Fibroblast of peridontal ligament (primary cell): Measurements from ENCODE around the gene EGFR.
"Not testable (repeated sequence)": the region's sequence is repeated elsewhere in the genome, so short reads cannot be mapped to it uniquely, and the experiment has no call there.

Source experiments
- DNase-seq: peaks from one replicate; pipeline ENCODE4 v3.0.0-alpha.2; 2010; ENCODE audit errors: extremely low read depth

Gene EGFR

DNA sequence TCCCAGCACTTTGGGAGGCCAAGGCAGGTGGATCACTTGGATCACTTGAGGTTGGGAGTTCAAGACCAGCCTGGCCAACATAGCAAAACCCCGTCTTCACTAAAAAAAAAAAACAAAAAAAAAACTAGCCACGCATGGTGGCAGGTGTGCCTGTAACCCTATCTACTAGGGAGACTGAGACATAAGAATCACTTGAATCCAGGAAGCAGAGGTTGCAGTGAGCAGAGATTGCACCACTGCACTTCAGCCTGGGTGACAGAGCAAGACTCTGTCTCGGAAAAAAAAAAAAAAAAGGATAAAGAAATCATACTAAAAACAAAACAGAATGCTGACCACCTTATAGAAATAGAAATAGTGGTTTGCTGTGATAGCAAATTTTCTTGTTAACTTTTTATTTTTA, 16.6 kb downstream of the EGFR start:
- not testable (repeated sequence) for DNase-seq

DNA sequence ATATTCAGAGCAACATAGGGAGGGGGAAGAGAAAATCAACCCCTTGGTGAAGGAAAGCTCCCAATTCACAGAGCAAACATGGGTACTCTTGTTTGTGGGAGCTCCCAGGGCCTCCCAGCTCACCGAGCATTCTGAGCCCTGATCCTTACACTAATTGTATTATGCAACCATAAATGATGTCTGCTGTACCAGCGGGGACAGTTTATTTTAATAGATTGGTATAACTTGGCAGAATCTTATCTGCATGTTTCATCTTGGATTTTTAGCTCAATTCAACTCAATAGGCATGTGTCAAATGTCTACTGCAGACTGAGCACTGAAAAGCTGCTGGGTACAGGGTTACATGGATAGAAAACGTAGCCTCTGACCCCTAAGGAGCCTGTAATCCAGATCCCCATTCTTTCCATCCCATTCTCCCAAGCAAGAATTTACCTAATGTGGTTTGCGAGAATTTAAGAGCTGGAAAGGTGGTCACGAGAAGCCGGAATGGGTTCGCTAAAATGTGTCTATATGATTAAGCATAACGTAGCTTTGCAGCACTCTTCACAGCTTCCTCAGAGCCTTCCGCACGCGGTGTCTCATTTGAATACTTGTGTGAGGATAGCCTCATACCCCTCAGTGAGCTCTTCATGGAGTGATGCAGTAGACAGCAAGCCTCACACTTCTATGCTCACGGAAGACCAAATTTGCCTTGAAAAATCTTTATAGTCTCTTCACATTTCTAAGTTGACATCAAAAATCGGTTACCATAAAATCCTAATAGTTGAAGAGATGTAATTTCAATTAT, 18.3 kb downstream of the EGFR start:
- no peak for DNase-seq

DNA sequence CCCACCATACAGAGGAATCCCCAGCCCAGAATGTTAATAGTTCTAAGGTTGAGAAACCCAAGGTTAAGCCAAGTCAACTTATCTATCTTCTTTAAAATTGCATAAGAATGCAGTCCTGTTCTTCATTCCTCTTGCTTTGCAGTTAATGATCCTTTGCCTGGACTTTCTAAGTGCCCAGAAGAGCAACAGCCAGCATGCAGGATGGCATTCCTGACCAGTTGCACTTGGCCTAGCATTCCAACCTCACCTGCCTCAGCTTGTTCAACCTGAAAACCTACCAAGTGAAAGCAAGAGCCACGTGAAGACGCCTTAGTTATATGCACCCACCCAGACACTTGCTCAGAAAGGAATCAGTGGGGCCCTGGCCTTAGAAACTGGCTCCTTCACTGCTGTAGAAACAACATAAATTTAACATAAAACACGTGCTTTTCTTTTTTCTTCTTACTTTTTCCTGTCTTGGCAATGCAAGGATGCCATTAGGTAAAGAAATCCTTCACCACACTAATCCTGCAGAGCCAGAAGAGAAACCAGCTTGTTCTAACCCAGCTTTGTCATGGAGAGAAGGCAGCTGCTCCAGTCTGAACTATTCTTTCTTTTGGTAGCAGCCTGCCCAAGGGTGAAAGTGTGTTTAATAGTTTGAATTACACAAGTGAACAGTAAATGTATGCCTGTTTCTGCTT, 25.0 kb downstream of the EGFR start:
- DNase-seq, result no peak

DNA sequence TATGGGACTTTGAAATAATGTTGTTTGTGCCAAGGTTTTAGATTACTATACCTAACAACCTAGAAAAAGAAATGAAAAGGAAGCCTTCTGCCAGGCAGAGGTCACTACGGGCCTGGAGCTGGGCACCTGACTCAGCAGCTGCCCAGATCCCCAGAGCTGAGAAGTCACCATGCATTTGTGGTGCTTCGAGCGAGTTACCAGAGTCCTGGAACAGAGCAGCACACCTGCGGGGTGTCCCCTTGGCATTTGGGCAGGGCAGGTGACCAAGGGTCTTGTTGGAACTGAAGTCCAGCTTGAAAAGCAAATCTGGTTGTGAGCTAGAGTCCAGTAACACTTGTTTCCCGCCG, 25.5 kb downstream of the EGFR start:
- DNase-seq, result no peak

DNA sequence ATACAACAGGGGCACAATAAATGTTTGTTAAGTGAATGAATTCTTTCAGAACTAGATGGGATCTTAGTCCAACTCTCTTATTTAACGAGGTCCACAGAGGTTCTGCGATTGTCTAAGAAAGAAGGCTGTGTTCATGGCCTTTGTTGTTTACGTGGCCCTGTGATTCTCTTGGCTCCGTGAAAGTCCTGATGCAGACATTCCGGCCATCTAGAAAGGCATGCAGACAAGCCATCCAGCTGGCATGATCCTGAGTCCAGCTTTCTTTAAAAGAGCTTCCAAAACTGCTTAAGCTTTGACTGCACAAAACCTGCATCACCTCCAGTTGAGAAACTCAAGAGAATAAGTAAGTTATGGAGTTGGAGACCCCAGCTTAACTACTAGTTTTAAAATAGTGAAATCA, 26.0 kb downstream of the EGFR start:
- peak; percentile 48 for DNase-seq

DNA sequence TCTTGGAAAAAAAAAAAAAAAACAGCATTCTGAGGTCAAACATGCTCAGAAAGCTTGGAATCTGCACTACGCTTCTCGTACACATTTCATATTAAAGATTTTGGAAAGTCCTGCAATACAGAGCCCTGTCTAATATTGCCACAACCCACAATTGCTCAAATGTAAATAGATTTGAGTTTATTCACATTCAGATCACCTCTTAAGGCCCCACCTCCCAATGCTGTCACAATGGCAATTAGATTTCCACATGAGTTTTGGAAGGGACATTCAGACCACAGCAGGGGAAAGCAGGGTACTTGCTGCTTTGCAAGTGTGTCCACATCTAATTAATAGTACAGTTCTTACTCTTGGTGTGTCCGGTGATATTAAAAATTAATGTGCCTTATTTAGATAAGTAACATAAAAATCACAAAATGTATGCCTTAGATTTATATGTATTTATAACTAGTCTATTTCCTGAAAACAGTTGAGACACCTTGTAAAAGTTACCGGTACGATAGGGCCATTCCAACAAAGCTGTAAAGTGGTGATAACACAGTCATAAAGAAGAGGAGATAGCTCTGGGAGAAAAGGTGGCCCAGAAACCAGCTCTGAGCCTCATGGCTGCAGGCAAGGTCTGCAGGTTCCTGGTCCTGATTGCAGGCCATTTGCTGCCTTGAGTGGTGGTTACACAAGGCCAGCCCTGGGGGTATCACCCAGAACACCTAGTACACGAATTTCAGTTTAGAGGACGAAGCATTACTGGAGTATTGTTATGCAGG, 27.9 kb downstream of the EGFR start:
- no peak for DNase-seq

DNA sequence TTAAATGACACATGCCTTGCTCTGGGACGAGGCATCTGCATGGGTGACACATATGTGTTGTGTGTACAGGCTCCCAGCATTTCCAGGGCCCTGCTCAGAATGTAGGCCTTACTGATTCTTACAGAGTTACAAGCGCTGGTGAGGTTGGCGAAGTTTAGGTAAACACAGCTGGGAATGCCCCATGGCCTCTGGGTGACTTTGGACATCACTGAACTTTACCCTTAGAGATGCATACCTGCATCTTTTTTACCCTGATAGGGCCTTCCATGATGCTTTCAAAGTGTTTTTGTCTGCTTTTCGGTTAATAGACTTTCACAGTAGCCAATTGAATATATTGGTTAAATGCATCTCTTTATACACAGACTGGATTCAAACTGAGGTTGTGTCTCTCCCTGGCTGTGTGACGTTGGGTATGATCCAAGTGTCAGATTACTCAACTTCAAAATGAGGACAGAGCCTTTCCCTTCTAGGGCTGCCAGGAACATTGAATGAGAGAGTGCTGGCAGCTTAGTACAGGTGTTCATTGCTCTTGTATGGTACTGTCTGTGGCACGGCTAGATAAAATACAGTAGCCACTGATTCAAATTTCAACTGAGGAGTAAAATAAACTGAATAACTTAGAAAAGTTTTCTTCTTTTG, 29.5 kb downstream of the EGFR start:
- no peak for DNase-seq

DNA sequence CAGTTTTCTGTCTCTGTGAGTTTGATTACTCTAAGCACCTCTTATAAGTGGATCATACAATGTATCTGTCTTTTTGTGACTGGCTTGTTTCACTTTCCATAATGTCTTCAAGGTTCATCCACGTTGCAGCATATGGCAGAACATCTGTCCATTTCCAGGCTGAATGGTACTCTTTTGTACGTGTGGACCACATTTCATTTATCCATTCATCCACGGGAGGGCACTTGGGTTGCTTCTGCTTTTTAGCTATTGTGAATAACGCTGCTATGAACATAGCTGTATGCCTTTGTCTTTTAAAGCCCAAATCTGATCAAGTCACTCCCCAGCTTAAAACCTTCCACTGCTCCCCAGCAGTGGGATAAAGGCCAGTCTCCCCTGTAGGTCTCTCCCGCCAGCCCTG, 31.5 kb downstream of the EGFR start:
- DNase-seq, result peak; percentile 48

DNA sequence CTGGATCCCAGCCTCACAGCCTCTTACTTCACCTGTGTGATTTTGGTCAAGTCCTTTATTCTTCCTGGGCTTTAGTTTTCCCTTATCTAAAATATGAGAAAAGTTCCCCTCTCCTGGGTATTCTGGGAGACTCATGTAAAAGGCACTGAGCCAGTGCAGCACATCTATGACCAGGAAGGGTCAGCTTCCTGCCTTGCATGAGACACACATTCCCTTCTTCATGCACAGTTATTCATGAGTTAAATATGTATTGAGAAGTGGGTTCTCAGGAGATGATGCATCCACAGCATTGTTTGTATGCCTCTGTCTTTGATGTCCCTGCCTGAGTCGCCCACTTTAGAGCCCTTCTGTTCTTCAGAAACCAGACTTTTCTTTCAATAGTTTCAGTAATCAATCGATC, 33.3 kb downstream of the EGFR start:
- DNase-seq, result peak; percentile 66

DNA sequence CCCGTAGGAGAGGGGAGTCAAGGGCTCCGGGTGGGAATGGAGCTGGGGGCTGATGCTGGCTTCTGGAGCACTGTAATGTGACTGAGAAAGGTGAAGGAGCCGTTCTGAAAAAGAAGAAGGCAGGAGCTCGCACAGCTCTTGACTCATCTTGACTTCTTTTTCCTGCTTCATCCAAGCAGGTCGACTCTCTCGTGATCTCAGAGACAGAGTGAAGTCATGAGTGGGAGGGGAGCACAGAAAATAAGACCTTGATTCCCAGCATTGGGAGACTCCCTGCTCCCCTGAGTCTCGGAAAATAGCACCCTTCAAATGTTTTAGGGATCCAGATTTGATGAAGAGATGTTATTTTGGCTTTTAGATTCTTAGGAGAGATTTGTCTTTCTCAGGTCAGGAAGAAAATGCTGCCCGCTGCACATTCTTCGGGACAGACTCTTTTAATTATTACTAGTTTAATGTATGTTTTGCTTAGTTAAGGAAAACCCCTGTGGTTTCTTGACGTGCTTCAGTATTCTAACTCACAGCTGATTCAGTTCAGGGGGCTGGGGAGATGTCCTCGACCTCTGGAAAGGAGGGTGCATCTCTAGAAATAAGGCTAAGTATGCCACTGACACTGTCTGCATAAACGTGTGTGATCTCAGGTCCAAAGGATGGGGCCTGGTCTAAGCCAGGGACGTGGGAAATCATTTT, 34.1 kb downstream of the EGFR start:
- peak; percentile 56 for DNase-seq

DNA sequence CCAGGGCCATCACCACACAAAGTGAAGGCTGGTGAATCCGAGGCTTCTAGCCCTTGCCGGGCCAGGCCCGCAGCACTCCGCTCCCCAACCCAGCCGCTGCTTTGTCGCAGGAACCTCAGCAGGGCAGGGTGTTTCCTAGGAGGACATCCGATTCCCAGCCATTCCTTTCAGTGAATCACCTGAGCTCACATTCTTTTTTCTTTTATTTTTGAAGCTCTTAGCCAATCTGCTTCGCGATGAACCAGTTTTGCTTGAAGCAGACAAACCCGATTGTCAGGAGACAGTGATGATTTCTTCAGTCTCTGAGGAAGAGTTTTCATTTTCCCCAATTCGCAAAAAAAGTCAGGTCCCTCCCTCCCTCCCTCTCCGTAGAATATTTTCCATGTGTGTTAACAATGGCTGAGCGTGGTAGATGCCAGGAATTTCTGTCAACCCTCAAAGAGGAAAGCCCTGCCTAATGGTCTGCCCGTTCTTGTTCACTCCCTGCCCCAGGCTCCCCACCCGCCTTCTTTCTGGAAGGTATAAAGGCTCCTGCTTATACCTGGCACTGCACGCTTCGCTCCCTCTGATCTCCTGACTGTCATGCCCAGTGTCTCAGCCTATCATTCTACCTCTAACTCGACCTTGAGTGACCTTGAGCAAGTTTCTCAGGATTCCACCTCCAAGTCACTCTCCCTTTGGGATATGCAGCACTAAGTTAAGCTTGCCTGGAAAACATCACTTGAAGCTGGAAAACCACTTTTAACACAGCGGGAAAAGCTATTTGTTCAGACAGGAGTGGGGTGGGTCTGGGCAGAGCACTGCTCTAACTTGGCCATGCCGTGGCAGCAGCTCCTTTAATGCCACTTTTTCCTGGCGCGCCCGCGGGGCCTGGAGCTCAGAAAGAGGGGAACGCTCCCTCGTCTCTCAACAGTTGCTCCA, 35.1 kb downstream of the EGFR start:
- peak; percentile 48 for DNase-seq

DNA sequence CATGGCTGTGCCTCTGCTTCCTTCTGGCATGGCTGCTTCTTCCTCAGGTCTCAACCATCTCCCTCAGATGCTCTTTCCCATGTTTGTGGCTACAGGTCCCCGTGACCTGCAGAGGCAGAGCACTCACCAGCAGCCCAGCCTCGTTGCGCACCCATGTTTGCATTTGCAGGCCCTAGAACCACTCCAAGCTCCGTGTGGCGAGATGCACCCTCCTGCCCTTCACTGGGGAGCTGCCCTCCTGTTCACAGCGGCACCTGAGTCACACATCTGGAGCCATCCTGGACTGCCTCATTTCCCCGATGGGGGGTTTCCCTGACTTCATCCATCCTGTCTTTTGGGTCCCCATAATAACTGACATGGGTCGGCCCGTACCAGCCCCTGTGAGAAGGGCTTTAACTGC, 35.9 kb downstream of the EGFR start:
- DNase-seq, result no peak

DNA sequence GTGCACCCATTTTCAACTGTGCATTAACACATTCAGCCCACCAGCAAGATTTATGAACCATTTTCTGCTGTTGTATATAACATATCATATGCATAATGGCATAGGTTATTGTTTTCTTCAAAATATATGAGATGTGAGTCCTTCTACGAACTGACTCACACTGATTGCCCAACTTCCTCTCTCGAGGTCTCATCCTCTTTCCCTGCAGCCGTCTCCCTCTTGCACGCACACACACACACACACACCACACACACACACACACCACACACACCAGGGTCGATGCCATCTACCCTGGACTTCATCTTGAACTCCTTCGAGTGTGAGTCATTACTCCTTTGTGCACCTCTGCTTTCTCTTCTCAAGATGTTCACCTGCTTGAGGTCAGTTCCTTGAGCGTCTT, 36.7 kb downstream of the EGFR start:
- DNase-seq, result peak; percentile 65

DNA sequence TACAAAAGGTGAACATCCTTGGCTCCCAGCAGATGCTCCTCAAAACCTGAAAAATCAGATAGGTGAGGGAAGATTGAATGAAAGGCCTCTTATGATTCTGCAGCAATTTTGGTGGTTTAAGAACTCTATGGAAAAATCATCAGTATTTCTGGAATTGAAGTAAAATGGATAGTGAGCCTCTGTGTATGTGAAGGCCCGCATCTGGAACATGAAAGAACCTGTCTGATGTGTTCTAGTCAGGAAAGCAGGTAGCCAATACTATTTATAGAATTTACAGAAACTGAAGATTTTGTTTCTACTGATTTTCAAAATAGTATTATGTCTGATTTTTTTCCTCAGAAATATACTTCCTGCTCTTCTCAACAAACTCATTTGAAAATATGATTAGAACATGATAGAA, 37.3 kb downstream of the EGFR start:
- DNase-seq, result no peak

DNA sequence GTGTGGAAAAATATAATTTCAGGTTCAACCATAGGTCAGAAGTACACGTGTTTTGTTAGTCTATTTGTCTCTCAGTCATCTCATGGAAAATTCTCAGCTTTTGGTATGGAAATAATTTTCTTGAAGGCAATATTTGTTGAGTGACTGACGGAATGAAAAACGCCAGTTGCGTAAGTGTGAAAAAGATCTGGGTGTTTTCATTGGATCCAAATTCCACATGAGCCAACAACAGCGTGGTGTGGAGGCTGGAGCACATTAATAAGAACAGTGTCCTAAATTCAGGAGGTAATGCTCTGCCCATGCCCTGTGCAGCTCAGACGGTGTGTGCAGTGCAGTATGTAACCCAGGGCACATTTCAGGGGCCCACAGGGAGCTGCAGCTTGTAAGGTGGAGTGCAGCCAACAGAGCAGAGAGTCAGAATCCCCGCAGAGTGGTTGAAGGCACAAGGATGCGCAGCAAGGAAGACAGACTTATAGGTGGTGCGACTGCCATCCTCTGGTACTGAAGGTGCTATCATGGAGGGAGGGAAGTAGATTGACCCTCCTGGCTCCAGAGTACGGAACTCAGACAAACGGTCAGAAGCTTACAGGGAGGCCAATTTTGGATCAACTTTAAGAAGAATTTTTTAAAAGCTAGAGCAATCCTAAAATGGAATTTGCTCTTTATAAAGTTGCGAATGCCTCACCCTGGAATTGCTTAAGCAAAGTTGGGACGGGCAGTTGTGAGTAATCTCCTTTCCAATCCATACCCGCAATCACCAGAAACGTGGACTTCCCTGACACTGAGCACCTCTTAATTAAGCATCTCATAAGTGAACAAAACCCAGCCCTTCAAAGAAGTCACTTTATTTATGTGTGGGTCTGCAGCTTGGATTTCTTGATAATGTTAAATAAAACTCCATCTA, 38.0 kb downstream of the EGFR start:
- DNase-seq, result peak; percentile 84

DNA sequence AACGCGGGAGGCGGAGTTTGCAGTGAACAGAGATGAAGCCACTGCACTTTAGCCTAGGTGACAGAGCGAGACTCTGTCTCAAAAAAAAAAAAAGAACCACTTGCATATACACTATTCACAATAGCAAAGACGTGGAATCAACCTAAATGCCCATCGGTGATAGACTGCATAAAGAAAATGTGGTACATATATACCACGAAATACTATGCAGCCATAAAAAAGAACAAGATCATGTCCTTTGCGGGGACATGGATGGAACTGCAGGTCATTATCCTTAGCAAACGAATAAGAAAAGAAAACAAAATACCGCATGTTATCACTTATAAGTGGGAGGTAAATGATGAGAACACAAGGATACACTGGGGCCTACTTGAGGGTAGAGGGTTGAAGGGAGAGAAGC, 39.5 kb downstream of the EGFR start:
- no peak for DNase-seq

DNA sequence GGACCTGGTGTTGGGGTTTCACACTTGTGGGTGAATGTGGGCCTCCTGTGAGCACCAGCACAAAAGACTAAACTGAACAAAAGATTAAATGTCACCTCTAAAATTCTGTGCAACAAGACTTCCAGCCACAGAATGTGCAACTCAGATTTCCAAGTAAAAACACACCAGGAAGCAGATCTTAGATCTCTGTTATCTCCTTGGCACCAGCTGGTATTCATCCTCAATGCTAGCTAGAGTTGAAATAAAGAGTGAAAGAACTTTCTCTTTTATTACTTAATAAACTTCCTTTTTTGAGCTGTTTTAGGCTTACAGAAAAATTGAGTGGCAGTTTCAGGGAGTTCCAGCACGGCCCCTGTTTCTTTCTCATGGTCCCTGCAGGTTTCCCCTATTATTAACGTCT, 40.2 kb downstream of the EGFR start:
- no peak for DNase-seq

DNA sequence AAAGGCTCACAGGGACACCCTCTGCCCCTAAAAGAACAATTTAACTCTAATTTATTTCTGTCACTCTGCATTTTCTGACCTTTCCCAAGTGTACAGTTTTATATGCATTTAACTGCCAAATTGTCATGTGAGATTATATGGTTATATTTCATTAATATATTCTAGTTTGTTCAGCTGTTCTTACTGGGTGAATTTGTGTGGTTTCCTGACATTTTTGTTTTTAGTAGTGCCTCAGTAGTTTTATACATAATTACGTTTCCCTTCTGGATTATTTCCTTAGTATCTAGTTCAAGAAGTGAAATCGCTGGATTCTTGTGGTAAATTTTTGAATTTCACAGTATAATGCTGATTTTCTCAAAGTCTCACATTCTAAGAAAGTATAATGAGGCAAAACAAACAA, 41.3 kb downstream of the EGFR start:
- DNase-seq, result no peak

DNA sequence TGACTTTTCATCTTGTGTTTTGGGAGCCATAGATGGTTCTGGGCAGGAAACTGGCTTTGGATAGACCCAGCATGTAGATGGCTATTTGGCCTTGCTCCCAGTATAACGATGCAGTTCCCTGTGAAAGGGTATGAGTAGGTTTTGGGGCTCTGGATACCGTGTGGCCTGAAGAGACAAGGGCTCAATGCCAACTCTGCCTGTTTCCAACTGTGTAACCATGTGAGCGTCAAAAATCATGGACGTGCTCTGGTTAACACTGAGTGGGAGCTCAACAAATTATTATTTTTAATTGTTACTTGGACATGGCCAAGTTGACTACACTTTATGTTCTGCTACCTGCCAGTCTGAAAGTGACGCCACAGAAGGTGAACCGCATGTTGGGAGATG, 41.8 kb downstream of the EGFR start:
- DNase-seq, result no peak
